GM18519 (cell line): Measurements from ENCODE around the gene MED15.
"Not testable (repeated sequence)": the region's sequence is repeated elsewhere in the genome, so short reads cannot be mapped to it uniquely, and the experiment has no call there.

Experiments
- ATAC-seq: cut with Tn5 transposase; IDR thresholded peaks from one replicate; pipeline ENCODE4 v1.9.1; 2021; ENCODE audit warnings: mild to moderate bottlenecking, moderate library complexity; ENCODE audit not compliant: unreplicated experiment, low FRiP score

MED15 gene

DNA sequence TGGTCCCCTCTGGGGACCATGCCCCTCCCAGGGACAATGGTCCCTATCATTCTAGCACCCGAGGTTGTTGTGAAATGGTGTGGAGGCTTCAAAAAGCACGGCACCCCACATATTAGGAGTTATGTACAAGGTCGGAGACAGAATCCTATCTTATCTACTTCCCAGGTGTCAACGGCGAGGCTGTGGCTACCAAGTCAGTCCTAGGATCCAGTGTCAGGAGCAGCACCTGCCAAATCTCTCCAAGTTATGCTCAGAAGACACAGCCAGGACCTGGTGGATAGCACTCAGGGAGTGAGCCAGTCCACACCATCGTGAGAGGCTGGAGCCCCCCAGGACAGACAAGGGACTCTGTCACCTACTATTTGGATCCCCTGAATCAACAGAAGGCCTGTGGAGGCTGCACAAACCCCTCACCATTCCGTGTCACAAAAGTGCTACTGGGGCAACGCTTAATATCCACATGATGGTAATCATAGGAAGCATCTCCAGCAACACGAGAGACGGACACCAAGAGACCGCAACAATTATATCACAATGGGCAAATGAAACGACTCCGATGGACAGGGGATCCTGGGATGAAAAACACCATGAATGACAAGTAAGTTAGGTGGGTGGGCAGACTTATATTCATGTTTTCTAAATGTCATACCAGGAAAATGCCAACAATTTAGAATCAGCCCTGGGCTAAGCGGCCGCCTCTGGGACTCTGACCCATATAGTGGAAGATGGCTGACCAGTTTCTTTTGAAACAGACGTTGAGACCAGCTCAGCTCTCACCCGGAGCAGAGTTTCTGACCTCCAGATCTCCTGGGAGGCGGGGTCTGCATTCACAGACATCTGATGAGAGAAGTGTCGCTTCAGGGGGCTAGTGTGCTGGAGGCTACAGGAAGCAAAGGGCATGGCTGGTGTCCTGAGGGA lies 108.4 kb downstream of the MED15 start:
- ATAC-seq: no peak

DNA sequence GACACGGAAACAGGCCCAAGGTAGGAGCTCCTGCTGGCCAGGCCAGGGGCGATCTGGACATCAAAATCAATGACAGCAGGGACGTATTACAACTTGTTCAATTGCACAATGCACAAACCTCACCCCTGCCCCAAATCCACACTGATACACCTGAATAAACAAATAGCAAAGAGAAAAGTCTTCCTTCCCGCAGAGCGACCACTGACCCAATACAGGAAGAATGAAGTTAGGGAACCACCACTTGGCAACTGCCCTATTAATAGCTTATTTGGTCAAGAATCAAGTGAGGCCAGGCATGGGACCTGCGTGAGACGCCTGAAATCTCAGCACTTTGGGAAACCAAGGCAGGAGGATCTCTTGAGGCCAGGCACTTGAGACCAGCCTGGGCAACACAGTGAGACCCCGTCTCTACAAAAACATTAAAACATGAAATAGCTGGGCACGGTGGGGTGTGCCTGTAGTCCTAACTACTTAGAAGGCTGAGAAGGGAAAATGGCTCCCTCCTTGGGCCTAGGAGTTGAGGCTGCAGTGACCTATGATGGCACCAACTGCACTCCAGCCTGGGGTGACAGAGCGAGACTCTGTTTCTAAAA lies 109.1 kb downstream of the MED15 start:
- ATAC-seq: no peak

DNA sequence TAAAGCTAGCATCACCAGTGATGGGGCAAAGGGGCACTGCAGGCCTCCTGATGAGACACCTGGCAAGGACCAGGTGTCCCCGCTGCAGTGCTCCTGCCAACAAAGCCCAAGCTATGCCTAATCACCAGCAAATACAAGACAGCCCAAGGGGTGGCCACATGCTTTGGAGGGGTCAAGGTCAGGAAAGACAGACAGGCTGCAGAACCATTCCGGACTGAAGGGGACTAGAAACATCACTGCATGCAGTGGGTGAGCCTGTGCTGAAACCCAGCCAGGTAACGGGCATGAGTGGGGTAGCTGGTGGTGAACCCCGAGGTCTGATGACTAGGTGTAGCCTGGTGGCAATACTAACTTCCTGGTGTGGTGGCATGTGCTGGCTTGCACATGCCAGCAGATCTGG lies 111.1 kb downstream of the MED15 start:
- ATAC-seq: no peak

- ATAC-seq: no peak
Observed at GRCh38 chr22:20619045-20619892, 111.9 kb downstream of the MED15 start.

- not testable (repeated sequence) for ATAC-seq
Observed at GRCh38 chr22:20619893-20620194, 112.4 kb downstream of the MED15 start.

GRCh38 chr22:20621162-20621561 lies 113.8 kb downstream of the MED15 start:
- ATAC-seq: no peak

GRCh38 chr22:20622650-20623339 lies 115.4 kb downstream of the MED15 start:
- no peak for ATAC-seq

- ATAC-seq: peak; percentile 63
Observed at GRCh38 chr22:20624161-20624616, 116.8 kb downstream of the MED15 start.

DNA sequence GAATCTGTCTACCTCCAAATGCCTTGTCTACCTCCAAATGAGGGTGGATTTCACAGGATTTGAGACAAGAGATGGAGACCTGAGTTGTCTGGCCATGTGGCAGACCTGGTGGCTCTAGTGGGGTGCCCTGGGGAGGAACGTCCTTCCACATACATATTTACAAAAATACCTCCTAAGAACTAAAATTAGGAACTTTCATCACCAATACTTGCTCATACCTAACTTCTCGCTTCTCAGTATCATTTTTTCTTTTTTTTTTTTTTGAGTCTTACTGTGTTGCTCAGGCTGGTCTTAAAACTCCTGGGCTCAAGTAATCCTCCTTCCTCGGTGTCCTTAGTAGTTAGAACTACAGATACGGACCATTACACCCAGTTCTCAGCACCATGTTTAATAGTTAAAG lies 117.9 kb downstream of the MED15 start:
- ATAC-seq: no peak

DNA sequence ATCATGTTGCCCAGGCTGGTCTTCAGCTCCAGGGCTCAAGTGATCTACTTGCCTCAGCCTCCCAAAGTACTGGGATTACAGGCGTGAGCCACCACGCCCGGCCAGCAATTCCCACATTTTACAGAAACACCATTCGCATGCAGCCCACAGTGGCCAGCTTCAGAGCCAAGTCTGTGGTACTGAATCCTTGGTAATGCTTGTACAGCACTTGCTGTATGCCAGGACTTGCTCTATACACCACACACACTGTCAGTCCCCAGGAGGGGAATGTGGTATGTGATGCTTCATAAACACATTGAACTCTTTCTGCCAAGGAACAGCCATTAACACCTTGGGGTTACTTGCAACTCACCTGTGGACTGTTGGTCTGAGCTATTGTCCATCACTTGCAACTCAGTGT lies 119.4 kb downstream of the MED15 start:
- no peak for ATAC-seq

DNA sequence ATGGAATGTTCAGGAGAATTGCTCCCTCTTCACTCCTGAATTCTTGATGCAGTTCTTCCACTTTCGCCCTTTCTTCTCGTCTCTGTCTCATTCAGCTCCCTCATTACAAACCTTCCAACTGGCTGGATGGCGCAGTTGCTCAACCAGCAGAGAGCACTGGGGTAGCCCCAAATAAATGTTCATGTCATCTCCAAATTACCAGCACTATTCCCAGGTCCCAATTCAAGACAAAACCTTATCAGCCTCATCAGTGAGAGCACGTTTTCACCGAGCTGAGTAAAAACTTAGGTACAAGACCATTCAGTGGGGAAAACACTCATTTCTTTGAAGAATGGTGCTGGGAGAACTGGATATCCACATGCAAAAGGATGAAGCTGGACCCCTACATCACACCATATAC lies 120.0 kb downstream of the MED15 start:
- no peak for ATAC-seq

- ATAC-seq: no peak
Observed at GRCh38 chr22:20628081-20628939, 120.9 kb downstream of the MED15 start.

- ATAC-seq: no peak
Observed at GRCh38 chr22:20629401-20629800, 122.0 kb downstream of the MED15 start.

- no peak for ATAC-seq
Observed at GRCh38 chr22:20630873-20631617, 123.6 kb downstream of the MED15 start.

DNA sequence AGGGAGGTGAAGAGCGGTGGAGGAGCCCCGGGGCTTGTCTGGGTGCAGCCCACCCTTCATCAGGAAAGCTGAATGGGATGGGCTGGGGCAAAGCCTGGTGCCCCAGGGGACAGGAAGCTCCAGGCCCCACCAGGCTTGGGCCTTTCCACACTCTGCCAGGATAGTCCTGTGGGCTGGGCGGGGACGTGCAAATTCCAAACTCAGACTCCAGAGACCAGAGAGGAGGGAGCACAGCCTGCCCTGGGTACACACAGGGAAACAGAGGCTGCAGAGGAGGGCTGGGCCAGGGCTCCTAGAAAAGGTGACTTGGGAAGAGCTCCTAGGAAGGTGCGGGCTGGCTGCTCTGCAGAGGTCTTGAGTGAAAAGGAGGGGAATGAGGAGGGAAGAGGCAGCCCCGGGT lies 124.7 kb downstream of the MED15 start:
- ATAC-seq: no peak

- no peak for ATAC-seq
Observed at GRCh38 chr22:20632518-20632917, 125.1 kb downstream of the MED15 start.

DNA sequence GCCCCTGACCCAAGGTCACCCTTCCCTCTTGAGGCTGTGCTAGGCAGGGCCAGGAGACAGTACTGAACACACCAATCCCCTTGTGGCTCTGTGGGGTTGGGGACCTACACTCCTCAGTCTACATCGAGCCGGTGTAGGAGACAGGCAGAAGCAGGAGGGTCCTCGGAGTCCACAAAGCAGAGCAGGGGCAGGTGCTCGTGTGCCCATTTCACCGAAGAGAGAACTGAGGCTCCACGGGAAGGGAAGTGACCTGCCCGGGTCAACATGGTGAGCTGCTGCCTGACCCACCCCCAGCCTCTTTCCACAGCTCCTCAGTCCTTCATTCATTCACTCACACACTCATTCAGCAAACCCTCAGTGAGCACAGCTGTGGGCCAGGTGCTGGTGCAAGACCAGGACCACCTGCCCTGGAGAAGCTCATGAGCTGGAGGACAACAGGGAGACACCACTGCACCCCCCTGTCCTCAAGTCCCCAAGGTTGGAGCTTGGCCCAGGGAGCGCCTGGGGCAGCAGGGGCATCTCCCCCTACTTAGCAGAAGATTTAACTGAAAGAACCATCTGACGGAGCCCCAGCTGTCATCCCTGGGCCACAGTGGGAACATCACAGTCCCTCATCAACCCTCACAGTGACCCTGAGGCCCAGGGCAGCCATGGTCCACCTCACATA lies 127.3 kb downstream of the MED15 start:
- no peak for ATAC-seq

DNA sequence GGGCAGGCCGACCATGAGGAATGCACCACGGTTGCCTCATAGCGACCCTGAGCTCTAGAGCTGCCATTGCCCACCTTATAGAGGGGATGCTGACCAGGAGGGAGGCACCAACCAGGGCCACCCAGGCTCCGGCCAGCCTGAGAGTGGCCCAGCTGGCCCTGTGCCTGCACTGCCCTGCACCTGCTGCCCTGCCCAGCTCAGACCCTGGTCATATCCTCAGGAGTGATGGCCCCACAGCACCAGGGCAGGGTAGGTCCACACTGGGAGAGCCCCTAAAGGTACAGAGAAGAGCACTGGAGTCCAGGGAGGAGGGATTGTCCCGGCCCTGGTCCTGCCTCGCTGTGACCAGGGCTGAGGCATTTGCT lies 127.8 kb downstream of the MED15 start:
- no peak for ATAC-seq
